ENCODE measurements around the gene VSIG4.
"Not testable (repeated sequence)": the region's sequence is repeated elsewhere in the genome, so short reads cannot be mapped to it uniquely, and the experiment has no call there.

Gene VSIG4

DNA sequence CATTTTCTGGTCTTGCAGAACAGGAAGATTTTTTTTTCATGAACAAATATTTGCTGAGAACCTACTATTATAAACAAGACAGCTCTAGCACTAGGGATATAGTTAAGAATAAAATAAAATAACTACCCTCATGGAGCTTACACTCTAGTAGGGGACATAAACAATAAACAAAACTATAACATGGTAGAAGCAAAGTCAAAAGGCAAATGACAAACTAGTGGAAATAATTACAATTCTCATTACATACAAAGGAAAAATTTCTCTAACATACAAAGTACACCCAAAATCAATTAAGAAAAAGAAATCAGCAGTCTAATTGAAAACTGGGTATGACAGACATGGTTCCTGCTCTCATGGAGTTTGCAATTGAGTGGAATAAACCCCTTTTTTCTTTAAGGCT lies 32.0 kb downstream of the VSIG4 start:
- DNase-seq = no peak

DNA sequence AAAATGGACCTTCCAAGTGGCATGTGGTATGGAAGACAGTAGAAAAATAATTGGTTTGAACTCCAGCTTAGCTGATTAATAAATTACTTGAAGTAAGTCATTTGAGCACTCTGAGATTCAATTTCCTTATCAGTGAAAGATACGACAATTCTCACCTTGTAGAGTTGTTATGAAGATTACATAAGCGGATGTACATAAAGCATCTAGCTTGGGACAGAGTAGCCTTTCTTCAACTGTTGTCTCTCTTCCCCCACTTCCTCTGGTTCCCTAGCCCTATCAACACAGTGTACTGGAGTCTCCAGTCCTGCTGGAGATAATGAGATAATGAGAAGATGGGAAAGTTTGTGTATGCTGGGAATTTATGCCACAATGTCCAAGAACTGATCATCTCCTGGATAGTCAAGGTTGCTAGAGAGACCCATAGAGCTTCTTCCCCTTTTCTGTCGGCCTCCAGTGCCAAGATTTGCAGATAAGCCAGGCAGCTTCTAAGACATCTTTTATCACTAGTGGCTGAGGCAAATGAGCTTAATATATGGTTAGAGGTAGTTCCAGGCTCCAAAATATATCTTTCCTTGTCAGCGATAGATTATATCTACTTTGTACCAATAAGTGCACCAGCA lies 33.9 kb downstream of the VSIG4 start:
- peak; percentile 82 for DNase-seq

- peak; percentile 91 for DNase-seq
Measured at GRCh38 chrX:66004928-66005829, 34.7 kb downstream of the VSIG4 start.

DNA sequence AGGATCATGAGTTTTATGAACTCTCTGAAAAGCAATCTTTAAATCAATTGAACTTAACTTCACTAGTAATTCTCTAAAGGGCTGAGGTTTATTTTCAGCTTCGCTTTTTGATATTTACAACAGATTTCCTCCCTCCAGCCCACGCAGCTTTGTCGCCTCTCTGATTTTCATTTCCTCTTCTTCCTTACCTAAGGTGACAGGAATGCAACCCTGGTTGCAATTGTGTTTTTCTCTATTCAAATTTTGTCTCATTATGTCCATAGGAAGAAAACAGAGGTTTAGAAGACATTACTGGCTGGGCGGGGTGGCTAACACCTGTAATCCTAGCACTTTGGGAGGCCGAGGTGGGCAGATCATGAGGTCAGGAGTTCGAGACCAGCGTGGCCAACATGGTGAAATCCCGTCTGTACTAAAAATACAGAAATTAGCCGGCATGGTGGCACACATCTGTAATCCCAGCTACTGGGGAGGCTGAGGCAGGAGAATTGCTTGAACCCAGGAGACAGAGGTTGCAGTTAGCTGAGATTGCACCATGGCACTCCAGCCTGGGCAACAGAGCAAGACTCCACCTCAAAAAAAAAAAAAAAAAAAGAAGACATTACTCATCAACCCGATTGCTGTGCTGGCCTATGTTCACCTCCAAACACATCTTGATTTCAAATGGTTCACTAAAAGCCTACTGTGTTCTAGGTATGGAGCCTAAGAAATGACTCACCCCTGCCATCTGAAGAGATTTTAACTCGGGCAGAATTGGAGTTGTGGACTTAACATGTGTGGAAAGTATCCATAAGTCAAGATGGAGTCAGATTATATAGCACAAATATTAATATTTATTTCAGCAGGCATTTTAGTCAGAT lies 36.8 kb downstream of the VSIG4 start:
- DNase-seq = no peak

DNA sequence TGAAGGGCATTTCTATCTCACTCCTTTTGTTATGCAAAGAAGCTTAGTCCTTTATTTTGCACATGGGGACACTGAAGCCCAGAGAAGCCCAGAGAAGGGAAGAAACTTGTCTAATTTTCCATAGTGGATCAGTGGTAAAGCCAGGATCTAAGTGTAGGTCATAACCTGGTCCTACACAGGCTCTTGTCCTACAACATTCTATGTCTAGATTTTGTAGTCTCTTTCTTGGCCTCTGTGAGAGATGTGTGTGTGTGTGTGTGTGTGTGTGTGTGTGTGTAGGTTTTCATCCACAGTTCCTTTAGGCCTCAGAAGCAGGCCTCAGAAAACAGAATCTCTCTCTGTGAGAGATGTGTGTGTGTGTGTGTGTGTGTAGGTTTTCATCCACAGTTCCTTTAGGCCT lies 38.3 kb downstream of the VSIG4 start:
- peak; percentile 16 for DNase-seq

GRCh38 chrX:66000628-66001272 lies 39.1 kb downstream of the VSIG4 start:
- DNase-seq = peak; percentile 72

GRCh38 chrX:66000178-66000577 lies 39.7 kb downstream of the VSIG4 start:
- DNase-seq = no peak

- peak; percentile 87 for DNase-seq
Measured at GRCh38 chrX:65999563-66000148, 40.2 kb downstream of the VSIG4 start.

DNA sequence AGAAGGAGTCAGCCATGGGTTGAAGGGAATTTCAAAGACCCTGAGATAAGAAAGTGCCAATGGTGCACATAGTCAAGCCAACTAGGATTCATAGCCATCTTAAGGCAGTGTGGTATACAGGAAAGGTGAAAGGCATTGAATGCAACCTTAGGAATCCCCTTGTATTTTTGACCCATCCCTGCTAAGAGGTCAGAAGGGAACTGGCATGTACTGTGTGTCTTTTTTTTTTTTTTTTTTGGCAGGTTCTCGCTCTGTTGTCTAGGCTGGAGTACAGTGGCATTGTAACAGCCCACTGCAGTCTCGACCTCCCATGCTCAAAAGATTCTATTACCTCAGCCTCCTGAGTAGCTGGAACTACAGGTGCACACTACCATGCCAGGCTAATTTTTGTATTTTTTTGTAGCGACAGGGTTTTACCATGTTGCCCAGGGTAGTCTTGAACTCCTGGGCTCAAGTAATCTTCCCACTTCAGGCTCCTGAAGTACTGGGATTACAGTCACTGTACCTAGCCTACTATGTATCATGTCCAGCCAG lies 40.8 kb downstream of the VSIG4 start:
- DNase-seq = peak; percentile 59

DNA sequence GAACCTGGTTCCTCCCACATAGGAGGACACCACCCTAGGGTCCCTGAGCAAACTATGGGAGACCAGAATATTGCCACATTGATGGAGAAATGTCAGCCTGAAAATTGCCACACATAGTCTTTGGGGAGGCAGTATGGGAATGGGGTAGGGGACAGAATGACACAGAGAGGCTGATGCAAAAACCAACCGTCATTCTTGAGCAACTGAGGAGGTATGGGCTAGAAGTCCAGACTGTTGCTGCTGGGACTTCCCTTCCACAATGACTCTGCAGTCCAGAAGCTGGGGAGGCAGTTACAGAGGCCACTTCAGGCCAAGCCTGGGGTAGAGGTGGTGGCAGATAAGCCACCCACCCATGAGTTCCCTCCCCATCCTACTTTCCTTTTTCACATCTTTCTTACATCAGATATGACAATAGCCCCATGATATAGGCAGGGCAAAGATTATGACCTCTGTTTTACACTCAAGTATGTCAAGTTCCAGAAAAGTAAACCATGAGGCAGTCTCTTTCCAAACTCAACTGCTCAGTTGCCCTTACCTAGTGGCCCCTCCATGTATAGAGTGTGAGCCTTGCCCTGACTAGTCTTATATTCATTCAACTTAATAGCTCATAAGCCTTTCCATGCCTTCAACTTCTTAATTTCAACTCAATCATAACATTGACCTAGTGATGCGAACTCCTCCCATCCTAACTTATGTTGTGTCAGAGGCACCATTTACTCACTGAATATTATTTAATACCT lies 41.7 kb downstream of the VSIG4 start:
- peak; percentile 97 for DNase-seq

DNA sequence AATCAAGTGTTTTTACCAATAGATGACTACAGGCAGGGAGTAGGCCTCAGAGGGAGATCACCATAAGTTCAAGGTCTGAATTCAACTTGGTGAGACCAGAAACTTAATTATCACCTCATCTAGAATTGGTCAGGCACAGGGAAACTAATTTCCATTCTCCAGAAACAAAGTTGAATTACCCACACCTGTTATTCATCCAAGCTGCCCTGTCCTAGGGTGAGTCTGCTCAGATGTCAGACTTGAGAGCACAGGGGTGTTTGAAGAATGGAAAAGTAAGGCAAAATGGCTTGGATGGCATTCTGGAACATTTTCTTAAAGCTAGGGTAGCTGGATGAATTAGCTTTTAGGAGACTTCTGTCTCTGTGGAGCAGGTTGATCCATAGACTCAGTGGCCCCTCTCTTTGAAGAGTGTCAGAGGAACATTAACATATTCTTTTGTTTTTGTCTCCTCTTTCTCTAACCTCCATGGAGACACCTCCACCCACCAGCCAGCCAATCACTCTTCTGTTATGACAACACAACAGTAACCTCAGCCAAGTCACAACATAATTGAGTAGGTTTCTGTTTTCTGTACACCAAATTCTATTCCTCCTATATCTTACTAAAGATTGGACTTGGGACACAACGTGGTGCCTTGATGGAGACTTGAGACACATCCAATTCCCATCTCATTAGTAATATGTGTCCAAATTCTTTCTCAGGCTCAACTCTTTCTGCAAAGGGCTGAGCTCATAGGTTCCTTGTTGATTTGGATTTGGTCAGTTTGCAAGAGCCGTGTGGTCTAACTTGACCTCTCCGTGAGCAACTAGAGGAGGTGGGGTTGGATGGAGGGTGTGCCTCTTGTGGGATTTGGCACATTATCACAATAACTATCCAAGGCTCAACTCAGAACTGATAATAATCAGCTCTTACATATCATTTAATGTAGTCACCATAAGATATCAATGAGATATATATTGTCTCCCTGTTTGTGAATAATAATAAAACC lies 45.1 kb downstream of the VSIG4 start:
- no peak for DNase-seq

GRCh38 chrX:65993915-65994460 lies 45.9 kb downstream of the VSIG4 start:
- DNase-seq = peak; percentile 48

DNA sequence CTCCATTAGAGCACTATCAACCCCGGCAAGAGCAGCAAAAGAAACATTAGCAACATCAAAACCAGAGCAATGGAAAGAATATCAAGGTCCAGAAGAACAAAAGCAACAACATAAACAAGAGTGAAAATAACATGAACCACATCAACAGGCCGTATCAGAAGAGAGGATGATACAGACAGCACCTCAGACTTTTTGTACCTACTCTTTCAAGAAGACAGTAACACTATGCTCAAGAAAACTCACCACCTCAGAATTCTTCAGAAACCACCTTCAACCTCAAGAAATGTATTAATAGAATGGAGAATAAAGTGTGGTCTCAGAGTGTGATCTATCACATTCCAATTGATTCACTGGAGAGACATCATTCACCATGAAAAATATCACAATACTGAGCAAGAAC lies 46.5 kb downstream of the VSIG4 start:
- DNase-seq = no peak

DNA sequence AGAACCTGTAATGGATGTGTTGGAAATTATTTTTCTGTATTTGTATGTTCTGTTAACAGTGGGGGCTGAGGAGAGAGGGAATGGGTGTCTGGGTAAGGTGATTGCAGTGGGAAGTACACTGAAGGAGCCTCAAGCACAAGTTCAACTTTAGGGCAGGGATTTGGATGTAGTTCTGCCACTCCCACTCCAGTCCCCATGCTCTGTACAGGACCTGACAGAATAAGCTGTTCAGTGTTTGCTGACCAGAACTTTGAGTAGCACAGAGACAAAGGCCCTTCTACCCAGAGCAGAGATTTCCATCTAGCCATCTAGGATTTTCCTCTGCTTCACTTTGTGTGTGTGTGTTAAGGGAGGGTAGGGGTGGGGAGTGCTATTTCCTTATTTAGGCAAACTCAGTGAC lies 49.2 kb downstream of the VSIG4 start:
- DNase-seq = peak; percentile 70

- DNase-seq = peak; percentile 19
Measured at GRCh38 chrX:65987811-65988210, 52.1 kb downstream of the VSIG4 start.

GRCh38 chrX:65985922-65986588 lies 53.8 kb downstream of the VSIG4 start:
- peak; percentile 90 for DNase-seq

GRCh38 chrX:65985211-65985610 lies 54.7 kb downstream of the VSIG4 start:
- DNase-seq = peak; percentile 25

DNA sequence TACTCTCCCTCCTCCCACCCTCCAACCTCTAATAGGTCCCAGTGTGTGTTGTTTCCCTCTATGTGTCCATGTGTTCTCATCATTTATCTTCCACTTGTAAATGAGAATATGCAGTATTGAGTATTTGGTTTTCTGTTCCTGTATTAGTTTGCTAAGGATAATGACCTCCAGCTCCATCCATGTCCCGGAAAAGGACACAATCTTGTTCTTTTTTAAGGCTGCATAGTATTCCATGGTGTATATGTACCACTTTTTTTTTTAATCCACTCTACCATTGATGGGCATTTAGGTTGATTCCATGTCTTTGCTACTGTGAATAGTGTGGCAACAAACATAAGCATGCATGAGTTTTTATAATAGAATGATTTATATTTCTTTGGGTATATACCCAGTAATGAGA lies 62.7 kb downstream of the VSIG4 start:
- DNase-seq = not testable (repeated sequence)

GRCh38 chrX:65976161-65976560 lies 63.7 kb downstream of the VSIG4 start:
- no peak for DNase-seq

Data from OCI-M1 (cell line).